ENCODE measurements around the gene DLK1. TPM values are rescaled to one million over a fixed set of nuclear protein-coding genes. Genes with fewer than 3 reads are reported as not detected.

The DLK1 gene
- total and polyA plus RNA-seq, 2 donors from 2014 or later: 0.17 TPM; not detected in 1

DNA sequence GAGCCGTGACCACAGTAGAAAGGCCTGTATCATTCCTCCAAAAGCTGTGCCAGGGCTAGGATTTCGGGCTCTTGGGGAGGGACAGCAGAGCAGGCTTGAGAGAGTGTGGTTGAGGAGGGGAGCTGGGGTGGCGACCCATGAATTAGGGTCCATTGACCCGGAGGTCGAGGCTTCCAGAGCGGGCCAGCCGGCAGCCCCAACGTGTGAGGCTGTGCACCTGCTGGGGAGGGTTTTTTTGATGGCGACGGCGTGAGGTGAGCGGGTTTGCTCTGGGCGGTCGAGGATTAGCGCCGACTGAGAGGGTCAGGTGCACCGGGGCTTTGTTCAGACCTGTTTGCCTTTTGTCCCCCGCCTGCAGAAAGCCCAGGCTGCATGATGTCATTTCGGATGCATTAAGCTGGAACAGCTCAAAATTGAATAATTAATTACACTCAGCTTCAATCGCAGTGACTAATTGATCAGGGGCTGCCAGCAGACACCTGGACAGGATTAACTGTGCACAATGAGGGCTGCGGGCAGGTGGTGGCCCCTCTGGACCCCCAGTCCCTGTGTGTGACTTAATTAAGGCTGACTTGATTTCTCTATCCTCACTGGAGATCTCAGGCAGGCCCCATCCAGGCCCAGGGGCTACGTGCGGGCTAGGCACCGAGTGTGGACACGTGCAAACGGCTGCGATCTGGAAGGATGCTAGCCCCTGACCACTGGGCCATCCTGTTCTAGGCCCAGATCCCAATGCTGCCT lies 57.1 kb downstream of the DLK1 start:
- FAIRE-seq (no peak), DNase-seq (peak in 3 of 5 donors; percentile 36 to 60 (median 52))
- no peak for TF ChIP-seq CTCF (IDR thresholded peaks at IDR 0.05; ENCODE audit: borderline replicate concordance, extremely low read depth, insufficient read depth)
- no peaks in the 10 kb centered on the region for H3K27me3 ChIP-seq (ENCODE audit: control insufficient read depth, insufficient read depth, low read length)
- H3K9me3 ChIP-seq (ENCODE audit: control insufficient read depth in 2 of 3, insufficient read depth in 1 of 3, low read length in 3 of 3): no peaks in the 10 kb centered on the region
- intact Hi-C loops (cut with DNase I): no loop called here
- no peaks in the 10 kb centered on the region for H3K36me3 ChIP-seq (ENCODE audit: control insufficient read depth in 2 of 3, insufficient read depth in 3 of 3, low read length in 3 of 3)
- H3K4me1 ChIP-seq (ENCODE audit: control insufficient read depth in 2 of 3, insufficient read depth in 2 of 3, low read depth in 1 of 3, low read length in 3 of 3): no peaks in the 10 kb centered on the region
- H3K27ac ChIP-seq (ENCODE audit: low read depth in 2 of 2, low read length in 2 of 2): no peak overlapping the region
- no peak overlapping the region for H3K9ac ChIP-seq (ENCODE audit: low read length in 3 of 3)
- no peak overlapping the region for H3K4me3 ChIP-seq (ENCODE audit: low read length in 3 of 3)

GRCh38 chr14:100784523-100785337 lies 58.0 kb downstream of the DLK1 start:
- H3K4me3 ChIP-seq (ENCODE audit: low read length in 3 of 3): no peak overlapping the region
- intact Hi-C loops (cut with DNase I): no loop called here

GRCh38 chr14:100785338-100785615 lies 58.6 kb downstream of the DLK1 start:
- no peak for TF ChIP-seq CTCF (IDR thresholded peaks at IDR 0.05; ENCODE audit: borderline replicate concordance, extremely low read depth, insufficient read depth)
- Histone ChIP-seq H3K4me3 (ENCODE audit: low read length in 3 of 3) (no peak overlapping the region), H3K9me3 (ENCODE audit: control insufficient read depth in 2 of 3, insufficient read depth in 1 of 3, low read length in 3 of 3) (no peaks in the 10 kb centered on the region), H3K36me3 (ENCODE audit: control insufficient read depth in 2 of 3, insufficient read depth in 3 of 3, low read length in 3 of 3) (no peaks in the 10 kb centered on the region), H3K4me1 (ENCODE audit: control insufficient read depth in 2 of 3, insufficient read depth in 2 of 3, low read depth in 1 of 3, low read length in 3 of 3) (no peaks in the 10 kb centered on the region), H3K27ac (ENCODE audit: low read depth in 2 of 2, low read length in 2 of 2) (no peak overlapping the region), H3K27me3 (ENCODE audit: control insufficient read depth, insufficient read depth, low read length) (no peaks in the 10 kb centered on the region), H3K9ac (ENCODE audit: low read length in 3 of 3) (no peak overlapping the region)
- intact Hi-C loops (cut with DNase I): no loop called here
- FAIRE-seq: no peak
- peak in 1 of 5 donors; percentile 36 for DNase-seq

More at GRCh38 chr14:100784523-100785337, 58.0 kb downstream of the DLK1 start:
- DNase-seq: peak in 2 of 5 donors; percentile 7 to 29
- Histone ChIP-seq H3K9me3 (ENCODE audit: control insufficient read depth in 2 of 3, insufficient read depth in 1 of 3, low read length in 3 of 3) (no peaks in the 10 kb centered on the region), H3K27ac (ENCODE audit: low read depth in 2 of 2, low read length in 2 of 2) (no peak overlapping the region), H3K27me3 (ENCODE audit: control insufficient read depth, insufficient read depth, low read length) (no peaks in the 10 kb centered on the region), H3K36me3 (ENCODE audit: control insufficient read depth in 2 of 3, insufficient read depth in 3 of 3, low read length in 3 of 3) (no peaks in the 10 kb centered on the region), H3K4me1 (ENCODE audit: control insufficient read depth in 2 of 3, insufficient read depth in 2 of 3, low read depth in 1 of 3, low read length in 3 of 3) (no peaks in the 10 kb centered on the region), H3K9ac (ENCODE audit: low read length in 3 of 3) (no peak overlapping the region)
- FAIRE-seq: no peak
- TF ChIP-seq CTCF (IDR thresholded peaks at IDR 0.05; ENCODE audit: borderline replicate concordance, extremely low read depth, insufficient read depth): no peak

All from kidney (tissue), 14 donors.